ENCODE measurements around the gene SHD.
A peak's percentile ranks its signal among the peaks of the same experiment; 100 is the strongest.
"Not testable (repeated sequence)": the region's sequence is repeated elsewhere in the genome, so short reads cannot be mapped to it uniquely, and the experiment has no call there.

Gene SHD, protein sequence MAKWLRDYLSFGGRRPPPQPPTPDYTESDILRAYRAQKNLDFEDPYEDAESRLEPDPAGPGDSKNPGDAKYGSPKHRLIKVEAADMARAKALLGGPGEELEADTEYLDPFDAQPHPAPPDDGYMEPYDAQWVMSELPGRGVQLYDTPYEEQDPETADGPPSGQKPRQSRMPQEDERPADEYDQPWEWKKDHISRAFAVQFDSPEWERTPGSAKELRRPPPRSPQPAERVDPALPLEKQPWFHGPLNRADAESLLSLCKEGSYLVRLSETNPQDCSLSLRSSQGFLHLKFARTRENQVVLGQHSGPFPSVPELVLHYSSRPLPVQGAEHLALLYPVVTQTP

DNA sequence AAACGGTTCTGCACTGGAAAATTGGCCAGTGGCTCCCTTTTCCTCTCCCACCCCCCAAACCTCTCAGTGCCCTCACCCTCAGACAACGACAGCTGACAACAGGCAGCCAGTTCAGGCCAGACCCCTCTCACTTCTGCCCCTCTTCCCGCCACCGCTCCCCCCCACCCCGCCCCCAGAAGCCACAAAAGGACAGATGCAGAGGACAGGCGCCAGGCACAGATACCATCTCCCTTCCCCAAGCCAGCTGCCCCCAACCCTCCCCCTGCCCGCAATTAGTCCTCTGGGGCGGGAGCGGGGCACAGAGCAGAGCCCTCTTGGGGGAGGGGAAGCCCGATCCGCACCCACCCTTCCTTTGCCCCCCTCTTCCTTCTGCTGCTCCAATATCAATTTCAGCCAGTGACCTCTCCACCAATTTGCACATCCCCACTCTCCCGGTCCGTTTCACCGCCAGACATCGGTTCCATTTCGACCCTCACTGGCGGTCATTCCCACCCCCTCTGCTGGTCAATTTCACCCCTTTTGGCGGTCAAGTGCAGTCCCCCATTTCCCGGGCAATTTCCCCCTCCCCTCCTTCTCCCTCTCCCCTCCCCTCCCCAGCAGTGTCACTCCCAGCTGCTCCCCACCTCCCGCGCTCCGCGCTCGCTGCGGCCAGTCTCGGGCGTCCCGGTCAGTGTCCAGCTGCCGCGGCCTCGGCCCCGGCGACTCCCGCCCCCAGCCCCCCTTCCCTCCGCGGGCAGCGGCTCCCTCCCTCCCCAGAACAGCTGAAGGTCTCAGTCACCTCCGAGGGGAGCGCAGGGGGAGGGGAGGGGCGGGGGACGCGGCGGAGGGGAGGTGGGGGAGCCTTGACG is at the start of gene SHD:
Gene SHD (plus strand): TSS at position 848 of the 848 bp plus-strand sequence. CDS start 798 bp downstream, outside the sequence.
- DNase-seq (ENCODE audit: low spot score) = peak; percentile 80

DNA sequence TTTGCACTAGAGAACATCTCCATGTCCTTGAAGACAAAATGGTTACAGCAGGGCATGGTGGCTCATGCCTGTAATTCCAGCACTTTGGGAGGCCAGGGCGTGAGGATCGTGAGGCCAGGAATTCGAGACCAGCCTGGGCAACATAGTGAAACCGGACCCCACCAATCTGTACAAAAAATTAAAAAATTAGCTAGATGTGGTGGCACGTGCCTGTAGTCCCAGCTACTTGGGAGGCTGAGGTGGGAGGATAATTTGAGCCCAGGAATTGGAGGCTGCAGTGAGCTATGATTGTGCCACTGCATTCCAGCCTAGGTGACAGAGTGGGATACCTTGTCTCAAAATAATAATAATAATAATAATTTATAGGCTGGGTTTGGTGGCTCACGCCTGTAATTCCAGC is 48.8 kb upstream of the SHD start:
- DNase-seq (ENCODE audit: low spot score) = not testable (repeated sequence)

DNA sequence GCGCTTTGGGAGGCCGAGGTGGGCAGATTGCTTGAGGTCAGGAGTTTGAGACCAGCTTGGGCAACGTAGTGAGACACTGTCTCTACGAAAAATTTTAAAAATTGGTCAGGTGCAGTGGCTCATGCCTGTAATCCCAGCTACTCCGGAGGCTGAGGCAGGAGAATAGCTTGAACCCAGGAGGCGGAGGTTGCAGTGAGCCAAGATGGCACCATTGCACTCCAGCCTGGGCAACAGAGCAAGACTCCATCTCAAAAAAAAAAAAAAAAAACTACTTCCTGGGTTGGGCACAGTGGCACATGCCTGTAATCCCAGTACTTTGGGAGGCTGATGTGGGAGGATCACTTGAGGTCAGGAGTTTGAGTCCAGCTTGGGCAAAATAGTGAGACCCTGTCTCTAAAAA is 47.5 kb upstream of the SHD start:
- DNase-seq (ENCODE audit: low spot score) = not testable (repeated sequence)

DNA sequence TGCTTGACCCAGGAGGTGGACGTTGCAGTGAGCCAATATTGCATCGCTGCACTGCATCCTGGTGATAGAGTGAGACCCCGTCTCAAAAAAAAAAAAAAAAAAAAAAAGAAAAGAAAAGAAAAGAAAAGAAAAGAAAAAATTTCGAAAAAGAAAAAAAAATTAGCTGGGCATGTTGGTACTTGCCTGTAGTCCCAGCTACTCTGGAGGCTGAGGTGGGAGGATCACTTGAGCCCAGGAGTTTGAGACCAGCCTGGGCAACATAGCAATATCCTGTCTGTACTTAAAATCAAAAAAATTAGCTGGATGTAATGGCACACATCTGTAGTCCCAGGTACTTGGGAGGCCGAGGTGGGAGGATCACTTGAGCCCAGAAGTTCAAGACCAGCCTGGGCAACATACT is 46.9 kb upstream of the SHD start:
- not testable (repeated sequence) for DNase-seq (ENCODE audit: low spot score)

GRCh38 chr19:4232614-4233281 is 46.3 kb upstream of the SHD start:
- no peak for DNase-seq (ENCODE audit: low spot score)

DNA sequence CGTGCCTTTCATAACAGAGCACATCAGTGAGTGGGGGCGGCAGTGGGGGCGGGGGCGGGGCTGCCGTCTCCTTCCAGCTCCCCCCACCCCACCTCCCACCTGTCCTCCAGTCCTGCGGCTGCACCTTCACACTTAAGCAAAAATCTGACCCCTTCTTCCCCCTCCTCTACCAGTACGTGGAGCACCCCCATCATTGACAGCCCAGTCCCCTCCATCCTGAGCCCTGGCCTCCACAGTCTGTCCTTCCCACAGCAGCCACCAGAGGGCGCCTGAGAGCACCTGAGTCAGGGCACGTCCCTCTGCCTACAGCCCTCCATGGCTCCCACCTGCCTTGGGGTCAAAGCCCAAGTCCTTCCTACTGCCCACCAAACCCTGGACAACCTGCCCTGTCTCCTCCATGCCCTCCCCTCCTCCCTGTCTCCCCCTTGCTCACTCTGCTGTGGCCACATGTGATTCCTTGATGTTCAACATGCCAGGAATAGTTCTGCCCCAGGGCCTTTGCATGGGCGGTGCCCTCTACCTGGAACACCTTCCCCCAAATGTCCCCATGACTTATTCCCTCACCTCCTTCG is 45.7 kb upstream of the SHD start:
- DNase-seq (ENCODE audit: low spot score) = peak; percentile 77

DNA sequence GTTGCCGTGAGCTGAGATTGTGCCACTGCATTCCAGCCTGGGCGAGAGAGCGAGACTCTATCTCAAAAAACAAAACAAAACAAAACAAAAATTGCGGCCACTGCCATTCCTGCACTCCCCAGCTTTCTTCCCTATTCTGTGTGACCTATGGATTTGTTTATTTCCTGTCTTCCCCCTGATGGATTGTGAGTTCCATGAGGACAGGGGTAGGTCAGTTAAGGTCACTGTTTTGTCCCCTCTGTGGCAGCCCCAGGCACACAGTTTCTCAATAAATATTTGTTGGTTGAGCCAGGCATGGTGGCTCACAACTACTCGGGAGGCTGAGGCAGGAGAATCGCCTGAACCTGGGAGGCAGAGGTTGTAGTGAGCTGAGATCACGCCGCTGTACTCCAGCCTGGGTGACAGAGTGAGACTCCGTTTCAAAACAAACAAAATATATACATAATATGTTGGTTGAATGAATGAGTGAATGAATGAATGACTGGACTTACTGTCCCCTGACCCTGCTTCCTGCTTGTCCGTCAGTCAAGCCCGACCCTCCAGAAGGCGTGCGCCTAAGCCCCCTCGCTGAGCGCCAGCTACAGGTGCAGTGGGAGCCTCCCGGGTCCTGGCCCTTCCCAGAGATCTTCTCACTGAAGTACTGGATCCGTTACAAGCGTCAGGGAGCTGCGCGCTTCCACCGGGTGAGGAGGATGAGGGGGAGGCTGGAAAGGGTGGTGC is 44.8 kb upstream of the SHD start:
- DNase-seq (ENCODE audit: low spot score) = no peak

- no peak for DNase-seq (ENCODE audit: low spot score)
These were observed 44.2 kb upstream of the SHD start for GRCh38 chr19:4234862-4235201.

DNA sequence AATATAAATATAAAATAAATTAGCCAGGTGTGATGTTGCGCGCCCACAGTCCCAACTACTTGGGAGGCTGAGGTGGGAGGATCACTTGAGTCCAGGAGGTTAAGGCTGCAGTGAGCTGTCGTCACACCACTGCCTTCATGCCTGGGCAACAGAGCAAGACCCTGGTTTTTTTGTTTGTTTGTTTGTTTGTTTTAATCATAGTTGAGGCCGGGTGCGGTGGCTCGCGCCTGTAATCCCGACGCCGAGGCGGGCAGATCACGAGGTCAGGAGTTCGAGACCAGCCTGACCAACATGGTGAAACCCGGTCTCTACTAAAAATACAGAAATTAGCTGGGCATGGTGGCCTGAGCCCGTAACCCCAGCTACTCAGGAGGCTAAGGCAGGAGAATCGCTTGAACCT is 41.6 kb upstream of the SHD start:
- DNase-seq (ENCODE audit: low spot score) = not testable (repeated sequence)

DNA sequence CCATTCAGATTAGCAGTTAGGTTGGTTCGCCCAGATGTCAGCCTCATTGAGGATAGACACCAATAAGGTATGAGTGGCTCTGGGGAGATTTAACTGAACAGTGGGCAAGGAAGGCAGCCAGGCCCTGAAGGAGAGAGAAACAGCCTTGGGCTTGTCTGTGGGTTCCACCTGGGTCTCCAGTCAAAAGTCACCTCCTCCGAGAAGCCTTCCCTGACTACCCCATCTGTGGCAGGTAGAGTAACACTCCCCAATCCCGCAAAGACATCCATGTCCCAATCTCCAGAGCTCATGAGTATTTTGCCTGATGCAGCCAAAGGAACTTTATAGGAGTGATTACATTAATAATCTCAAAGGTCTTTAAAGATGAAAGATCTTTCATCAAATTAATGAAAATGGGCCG is 40.2 kb upstream of the SHD start:
- DNase-seq (ENCODE audit: low spot score) = no peak

DNA sequence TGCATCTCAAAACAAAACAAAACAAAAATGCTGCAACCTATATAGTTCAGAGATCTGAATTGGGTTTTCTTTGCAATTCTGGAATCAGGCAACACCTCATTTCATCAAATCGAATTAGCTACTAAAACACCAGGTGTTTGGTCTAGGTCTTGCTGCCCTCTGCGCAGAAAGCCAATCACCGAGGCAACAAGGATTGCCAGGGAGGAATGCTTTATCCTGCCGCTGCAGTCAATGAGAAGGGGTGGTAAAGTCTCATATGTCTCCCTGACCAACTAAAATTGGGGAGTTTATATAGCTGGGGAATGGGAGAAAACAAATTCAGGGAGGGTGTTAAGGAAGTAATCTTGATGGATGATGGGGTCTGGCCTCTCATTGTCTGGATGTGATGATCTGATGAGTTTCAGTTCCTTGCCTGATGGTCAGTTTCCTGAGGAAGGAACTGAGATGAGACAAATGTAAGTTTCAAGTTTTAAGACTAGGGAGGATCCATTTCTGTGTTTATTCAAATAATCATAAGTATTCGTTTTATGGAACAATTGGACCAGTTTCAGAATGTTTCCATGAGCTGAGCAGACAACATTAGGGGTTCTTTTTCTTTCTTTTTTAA is 37.1 kb upstream of the SHD start:
- DNase-seq (ENCODE audit: low spot score) = no peak

- not testable (repeated sequence) for DNase-seq (ENCODE audit: low spot score)
These were observed 33.1 kb upstream of the SHD start for GRCh38 chr19:4245938-4246337.

DNA sequence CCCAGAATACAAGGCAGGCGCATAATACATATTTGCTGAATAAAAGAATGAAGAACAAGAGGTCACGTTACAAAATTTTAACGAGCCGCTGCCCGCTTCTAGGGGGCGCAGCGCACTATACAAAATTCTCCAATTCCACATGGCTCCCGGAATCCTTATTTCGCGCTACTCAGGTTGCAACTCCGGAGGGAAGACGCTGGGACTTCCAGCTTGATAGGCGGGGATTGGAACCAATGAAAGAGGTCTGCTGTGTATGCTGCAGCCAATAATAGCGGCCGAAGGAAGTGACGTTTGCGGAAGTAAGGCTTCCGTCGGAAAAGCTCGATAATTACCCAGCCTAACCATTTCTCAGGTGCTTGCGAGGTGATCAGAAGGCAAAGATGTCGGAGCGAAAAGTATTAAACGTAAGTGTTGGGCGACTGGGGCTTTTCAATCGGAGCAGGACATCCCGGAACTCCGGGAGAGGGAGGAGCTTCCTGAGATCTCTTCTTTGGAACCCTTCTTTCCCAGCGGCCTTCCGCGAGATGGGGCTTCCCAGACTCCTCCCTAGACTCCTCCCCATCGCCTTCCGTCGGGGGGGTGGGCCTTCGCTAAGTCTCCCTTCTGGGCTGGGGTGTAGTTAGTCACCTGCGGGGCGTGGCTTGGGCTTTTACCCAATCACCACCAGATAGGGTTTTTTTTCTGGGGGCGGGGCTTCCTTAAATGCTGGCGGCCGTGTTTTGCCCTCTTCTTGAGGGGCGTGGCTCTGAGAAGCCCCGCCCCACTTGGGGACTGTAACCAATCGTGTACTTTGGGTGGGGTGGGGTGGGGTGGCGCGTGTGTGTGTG is 32.1 kb upstream of the SHD start, which contains the start of gene YJU2:
Gene YJU2 (plus strand): TSS at position 314 of the 827 bp plus-strand sequence. CDS start 67 bp downstream, at position 381.
- peak; percentile 100 for DNase-seq (ENCODE audit: low spot score)

DNA sequence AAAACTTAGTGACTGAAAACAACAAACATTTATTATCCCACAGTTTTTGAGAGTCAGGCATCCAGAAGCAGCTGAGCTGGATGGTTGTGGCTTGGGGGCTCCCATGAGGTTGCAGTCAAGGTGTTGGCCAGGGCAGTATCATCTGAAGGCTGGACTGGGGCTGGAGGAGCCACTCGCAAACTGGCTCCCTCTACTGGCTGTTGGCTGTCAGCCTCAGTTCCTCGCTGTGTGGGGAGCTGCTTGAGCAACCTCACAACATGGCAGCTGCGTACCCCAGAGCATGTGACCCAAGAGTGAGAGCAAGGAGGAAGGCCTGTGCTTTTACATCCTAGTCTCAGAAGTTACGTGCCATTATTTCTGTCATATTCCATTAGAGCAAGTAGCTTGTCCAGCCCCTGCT is 22.5 kb upstream of the SHD start:
- DNase-seq (ENCODE audit: low spot score) = no peak

- DNase-seq (ENCODE audit: low spot score) = no peak
These were observed 22.0 kb upstream of the SHD start for GRCh38 chr19:4257025-4257424.

DNA sequence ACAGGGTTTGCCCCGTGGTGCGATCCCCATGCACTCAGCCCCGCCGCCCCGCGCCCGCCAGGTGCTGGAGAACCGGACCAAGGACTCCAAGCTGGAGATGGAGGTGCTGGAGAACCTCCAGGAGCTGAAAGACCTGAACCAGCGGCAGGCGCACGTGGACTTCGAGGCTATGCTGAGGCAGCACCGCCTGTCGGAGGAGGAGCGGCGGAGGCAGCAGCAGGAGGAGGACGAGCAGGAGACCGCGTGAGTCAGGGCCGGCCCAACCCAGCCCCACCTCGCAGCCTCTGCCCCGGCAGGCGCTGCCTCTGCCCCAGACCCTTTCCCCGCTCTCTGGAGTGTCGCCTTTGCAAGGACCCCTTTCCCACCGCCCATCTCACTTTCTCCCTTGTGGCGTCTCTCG is 20.9 kb upstream of the SHD start:
- peak; percentile 14 for DNase-seq (ENCODE audit: low spot score)

GRCh38 chr19:4260613-4261191 is 18.4 kb upstream of the SHD start:
- no peak for DNase-seq (ENCODE audit: low spot score)

- DNase-seq (ENCODE audit: low spot score) = no peak
These were observed 14.3 kb upstream of the SHD start for GRCh38 chr19:4264812-4265211.

- no peak for DNase-seq (ENCODE audit: low spot score)
These were observed 12.6 kb upstream of the SHD start for GRCh38 chr19:4266253-4267000.

Data from iPS-NIHi11 (cell line).